ENCODE measurements around the gene PRAF2. TPM values are rescaled to one million over a fixed set of nuclear protein-coding genes. Genes with fewer than 3 reads are reported as not detected.

Gene PRAF2
- polyA plus RNA-seq, 2 of the 4 experiments (the other 2 are of a cell fraction) = 13.6 to 35.4 TPM

DNA sequence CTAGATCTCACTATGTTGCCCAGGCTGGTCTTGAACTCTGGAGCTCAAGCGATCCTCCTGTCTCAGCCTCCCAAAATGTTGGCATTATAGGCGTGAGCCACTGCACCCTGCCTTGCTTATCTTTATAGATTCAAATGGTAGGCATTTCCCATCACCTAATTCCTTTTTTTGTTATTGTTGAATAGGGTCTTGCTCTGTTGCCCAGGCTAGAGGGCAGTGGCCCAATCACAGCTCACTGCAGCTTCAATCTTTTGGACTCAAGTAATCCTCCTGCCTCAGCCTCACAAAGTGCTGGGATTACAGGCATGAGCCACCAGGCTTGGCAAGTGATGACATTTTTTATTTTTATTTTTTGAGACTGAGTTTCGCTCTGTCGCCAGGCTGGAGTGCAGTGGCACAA, 22.6 kb upstream of the PRAF2 start:
- WGBS (ENCODE audit: missing lambda C conversion rate) = 99% methylated on average over 4 of the region's 4 CpGs
- H3K9me3 ChIP-seq = no peaks in the 10 kb centered on the region
- ChIA-PET CTCF (no interaction called here), POLR2A (no interaction called here)
- no peak for TF ChIP-seq PHF8 (IDR thresholded peaks at IDR 0.05; ENCODE audit: borderline replicate concordance, low read depth)
- no peak for TF ChIP-seq BHLHE40 (IDR thresholded peaks at IDR 0.05; ENCODE audit: low read depth, low read length)
- no peak for TF ChIP-seq SMC3 (IDR thresholded peaks at IDR 0.05)
- no peak for TF ChIP-seq JUNB (IDR thresholded peaks at IDR 0.05)
- TF ChIP-seq MYC (IDR thresholded peaks at IDR 0.05; ENCODE audit: borderline replicate concordance, low read length) = no peak
- no peak for TF ChIP-seq POLR2A (IDR thresholded peaks at IDR 0.05; ENCODE audit: low read length)
- TF ChIP-seq MAFK (IDR thresholded peaks at IDR 0.05; ENCODE audit: partially characterized antibody) = no peak
- no peak for TF ChIP-seq RAD21 (conservative IDR thresholded peaks at IDR 0.05 in 1 of 2, IDR thresholded peaks at IDR 0.05 in 1 of 2)
- no peak for TF ChIP-seq ESRRA (IDR thresholded peaks at IDR 0.05; ENCODE audit: borderline replicate concordance, low read length)
- TF ChIP-seq ZC3H11A (IDR thresholded peaks at IDR 0.05) = no peak
- TF ChIP-seq HDAC2 (IDR thresholded peaks at IDR 0.05) = no peak
- TF ChIP-seq, protein P1, sequence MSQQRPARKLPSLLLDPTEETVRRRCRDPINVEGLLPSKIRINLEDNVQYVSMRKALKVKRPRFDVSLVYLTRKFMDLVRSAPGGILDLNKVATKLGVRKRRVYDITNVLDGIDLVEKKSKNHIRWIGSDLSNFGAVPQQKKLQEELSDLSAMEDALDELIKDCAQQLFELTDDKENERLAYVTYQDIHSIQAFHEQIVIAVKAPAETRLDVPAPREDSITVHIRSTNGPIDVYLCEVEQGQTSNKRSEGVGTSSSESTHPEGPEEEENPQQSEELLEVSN (IDR thresholded peaks at IDR 0.05; ENCODE audit: borderline replicate concordance, low read depth) = no peak
- no peak for TF ChIP-seq CBX2 (IDR thresholded peaks at IDR 0.05; ENCODE audit: borderline replicate concordance, low read depth)
- no peak for TF ChIP-seq RCOR1 (IDR thresholded peaks at IDR 0.05; ENCODE audit: low read depth, low read length)
- no peak for TF ChIP-seq KDM5A (IDR thresholded peaks at IDR 0.05)
- TF ChIP-seq RNF2 (IDR thresholded peaks at IDR 0.05; ENCODE audit: borderline replicate concordance, low read depth) = no peak
- TF ChIP-seq, protein P2, sequence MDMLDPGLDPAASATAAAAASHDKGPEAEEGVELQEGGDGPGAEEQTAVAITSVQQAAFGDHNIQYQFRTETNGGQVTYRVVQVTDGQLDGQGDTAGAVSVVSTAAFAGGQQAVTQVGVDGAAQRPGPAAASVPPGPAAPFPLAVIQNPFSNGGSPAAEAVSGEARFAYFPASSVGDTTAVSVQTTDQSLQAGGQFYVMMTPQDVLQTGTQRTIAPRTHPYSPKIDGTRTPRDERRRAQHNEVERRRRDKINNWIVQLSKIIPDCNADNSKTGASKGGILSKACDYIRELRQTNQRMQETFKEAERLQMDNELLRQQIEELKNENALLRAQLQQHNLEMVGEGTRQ (IDR thresholded peaks at IDR 0.05) = no peak
- TF ChIP-seq, protein P3, sequence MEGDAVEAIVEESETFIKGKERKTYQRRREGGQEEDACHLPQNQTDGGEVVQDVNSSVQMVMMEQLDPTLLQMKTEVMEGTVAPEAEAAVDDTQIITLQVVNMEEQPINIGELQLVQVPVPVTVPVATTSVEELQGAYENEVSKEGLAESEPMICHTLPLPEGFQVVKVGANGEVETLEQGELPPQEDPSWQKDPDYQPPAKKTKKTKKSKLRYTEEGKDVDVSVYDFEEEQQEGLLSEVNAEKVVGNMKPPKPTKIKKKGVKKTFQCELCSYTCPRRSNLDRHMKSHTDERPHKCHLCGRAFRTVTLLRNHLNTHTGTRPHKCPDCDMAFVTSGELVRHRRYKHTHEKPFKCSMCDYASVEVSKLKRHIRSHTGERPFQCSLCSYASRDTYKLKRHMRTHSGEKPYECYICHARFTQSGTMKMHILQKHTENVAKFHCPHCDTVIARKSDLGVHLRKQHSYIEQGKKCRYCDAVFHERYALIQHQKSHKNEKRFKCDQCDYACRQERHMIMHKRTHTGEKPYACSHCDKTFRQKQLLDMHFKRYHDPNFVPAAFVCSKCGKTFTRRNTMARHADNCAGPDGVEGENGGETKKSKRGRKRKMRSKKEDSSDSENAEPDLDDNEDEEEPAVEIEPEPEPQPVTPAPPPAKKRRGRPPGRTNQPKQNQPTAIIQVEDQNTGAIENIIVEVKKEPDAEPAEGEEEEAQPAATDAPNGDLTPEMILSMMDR (IDR thresholded peaks at IDR 0.05) = no peak
- no peak overlapping the region for H3K27ac ChIP-seq
- no peak for FAIRE-seq
- 0 out of 3 replicates have a peak, but pooled peaks cover 4% of the 10 kb centered on the region for H3K4me1 ChIP-seq
- H3K4me2 ChIP-seq = no peak overlapping the region
- DNase-seq (ENCODE audit: low read depth in 1 of 2, low spot score in 1 of 2) = no peak
- no peak overlapping the region for H3K4me3 ChIP-seq
- no peak for ATAC-seq

DNA sequence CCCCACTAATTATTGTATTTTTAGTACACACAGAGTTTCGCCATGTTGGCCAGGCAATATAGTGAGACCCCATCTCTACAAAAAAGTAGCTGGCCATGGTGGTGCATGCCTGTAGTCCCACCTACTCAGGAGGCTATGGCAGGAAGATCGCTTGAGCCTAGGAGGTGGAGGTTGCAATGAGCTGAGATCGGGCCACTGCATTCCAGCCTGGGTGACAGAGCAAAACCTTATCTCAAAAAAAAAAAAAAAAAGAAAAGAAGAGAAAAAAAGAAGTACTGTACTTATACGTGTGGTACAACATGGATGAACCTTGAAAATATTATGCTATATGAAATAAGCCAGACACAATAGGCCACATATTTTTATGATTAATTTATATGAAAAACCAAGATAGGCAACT, 15.8 kb upstream of the PRAF2 start:
- no peak overlapping the region for H3K27ac ChIP-seq
- FAIRE-seq (no peak), DNase-seq (ENCODE audit: low read depth in 1 of 2, low spot score in 1 of 2) (no peak), ATAC-seq (no peak)
- no peaks in the 10 kb centered on the region for H3K4me1 ChIP-seq
- no peak for TF ChIP-seq FOXS1 (CRISPR knock-in tag; IDR thresholded peaks at IDR 0.05)
- TF ChIP-seq, protein P4, sequence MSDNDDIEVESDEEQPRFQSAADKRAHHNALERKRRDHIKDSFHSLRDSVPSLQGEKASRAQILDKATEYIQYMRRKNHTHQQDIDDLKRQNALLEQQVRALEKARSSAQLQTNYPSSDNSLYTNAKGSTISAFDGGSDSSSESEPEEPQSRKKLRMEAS (IDR thresholded peaks at IDR 0.05) = no peak
- no peak for TF ChIP-seq RNF2 (IDR thresholded peaks at IDR 0.05; ENCODE audit: borderline replicate concordance, low read depth)
- TF ChIP-seq SREBF2 (IDR thresholded peaks at IDR 0.05) = no peak
- no peak for TF ChIP-seq JUN (IDR thresholded peaks at IDR 0.05)
- 76% methylated on average over 4 of the region's 4 CpGs for WGBS (ENCODE audit: missing lambda C conversion rate)
- ChIA-PET CTCF (interaction anchor here (0.8 to 2.4 kb wide), 4 partner anchors 9 to 17 kb away, joined by 3 to 10 read pairs (median 4); no protein-coding TSS in a partner anchor), POLR2A (no interaction called here)
- H3K4me3 ChIP-seq = no peak overlapping the region
- no peak overlapping the region for H3K4me2 ChIP-seq
- H3K9me3 ChIP-seq = no peaks in the 10 kb centered on the region

DNA sequence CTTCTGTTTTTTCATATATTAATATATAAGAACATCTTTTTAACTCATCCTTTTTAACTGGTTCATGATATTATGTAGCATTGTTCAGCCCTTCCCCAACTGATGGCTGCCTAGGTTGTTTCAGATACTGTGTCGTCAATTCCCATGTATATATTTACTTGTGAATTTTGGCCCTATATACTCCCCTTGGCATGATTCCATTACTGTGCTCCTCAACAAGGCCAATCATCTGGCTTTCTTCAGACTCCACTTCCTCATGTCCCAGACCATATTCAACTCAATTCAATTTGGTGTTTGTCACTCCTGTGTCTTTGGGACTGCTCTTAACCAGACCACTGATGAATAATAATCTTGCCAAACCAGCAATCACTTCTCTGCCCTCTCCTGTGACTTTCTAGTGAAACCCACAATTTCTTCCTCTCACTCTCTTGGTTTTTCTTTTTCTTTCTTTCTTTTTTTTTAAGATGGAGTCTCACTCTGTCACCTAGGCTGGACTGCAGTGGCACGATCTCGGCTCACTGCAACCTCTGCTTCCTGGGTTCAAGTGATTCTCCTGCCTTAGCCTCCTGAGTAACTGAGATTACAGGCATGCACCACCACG, 8.6 kb upstream of the PRAF2 start:
- DNase-seq (ENCODE audit: low read depth in 1 of 2, low spot score in 1 of 2) (no peak), ATAC-seq (no peak), FAIRE-seq (peak; percentile 74)
- Histone ChIP-seq H3K27ac (no peak overlapping the region), H3K4me3 (no peak overlapping the region), H3K4me1 (0 out of 3 replicates have a peak, but pooled peaks cover 2% of the 10 kb centered on the region), H3K4me2 (no peak overlapping the region), H3K9me3 (no peaks in the 10 kb centered on the region)
- CTCF ChIA-PET = no interaction called here
- POLR2A ChIA-PET = no interaction called here
- WGBS (ENCODE audit: missing lambda C conversion rate) = 91% methylated on average over 4 of the region's 4 CpGs
- TF ChIP-seq, protein P4 (IDR thresholded peaks at IDR 0.05) = no peak
- TF ChIP-seq FOSL2 (IDR thresholded peaks at IDR 0.05) = no peak
- no peak for TF ChIP-seq FOSL2 (CRISPR knock-in tag; IDR thresholded peaks at IDR 0.05)
- TF ChIP-seq NR3C1 (IDR thresholded peaks at IDR 0.05) = no peak
- TF ChIP-seq EHMT2 (IDR thresholded peaks at IDR 0.05; ENCODE audit: low read depth) = no peak
- TF ChIP-seq, protein P5, sequence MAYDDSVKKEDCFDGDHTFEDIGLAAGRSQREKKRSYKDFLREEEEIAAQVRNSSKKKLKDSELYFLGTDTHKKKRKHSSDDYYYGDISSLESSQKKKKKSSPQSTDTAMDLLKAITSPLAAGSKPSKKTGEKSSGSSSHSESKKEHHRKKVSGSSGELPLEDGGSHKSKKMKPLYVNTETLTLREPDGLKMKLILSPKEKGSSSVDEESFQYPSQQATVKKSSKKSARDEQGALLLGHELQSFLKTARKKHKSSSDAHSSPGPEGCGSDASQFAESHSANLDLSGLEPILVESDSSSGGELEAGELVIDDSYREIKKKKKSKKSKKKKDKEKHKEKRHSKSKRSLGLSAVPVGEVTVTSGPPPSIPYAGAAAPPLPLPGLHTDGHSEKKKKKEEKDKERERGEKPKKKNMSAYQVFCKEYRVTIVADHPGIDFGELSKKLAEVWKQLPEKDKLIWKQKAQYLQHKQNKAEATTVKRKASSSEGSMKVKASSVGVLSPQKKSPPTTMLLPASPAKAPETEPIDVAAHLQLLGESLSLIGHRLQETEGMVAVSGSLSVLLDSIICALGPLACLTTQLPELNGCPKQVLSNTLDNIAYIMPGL (CRISPR knock-in tag; IDR thresholded peaks at IDR 0.05; ENCODE audit: borderline replicate concordance) = no peak
- no peak for TF ChIP-seq SMC3 (IDR thresholded peaks at IDR 0.05)
- no peak for TF ChIP-seq MAZ (IDR thresholded peaks at IDR 0.05; ENCODE audit: borderline replicate concordance, low read depth, low read length)
- TF ChIP-seq, protein P3 (IDR thresholded peaks at IDR 0.05) = no peak

Data from A549 (cell line).